Esophagus squamous epithelium (tissue), 4 donors: Measurements from ENCODE around the gene SLC7A8.

Source experiments
- CTCF ChIP-seq, 6 experiments: fragments of 450-650 bp in 4 of 6; fragments of 200-600 bp in 2 of 6; sonication (generic) in 2 of 6; IDR thresholded peaks; one replicate each; pipeline ENCODE4 v1.5.1; 2016 to 2019; ENCODE audit warnings: antibody characterized with exemption in 6 of 6, mild to moderate bottlenecking in 4 of 6, moderate library complexity in 4 of 6
- POLR2A ChIP-seq, 4 donors: fragments of 450-650 bp; IDR thresholded peaks; one replicate each; pipeline ENCODE4 v1.6.1; 2017; ENCODE audit warnings: antibody characterized with exemption in 4 of 4, mild to moderate bottlenecking in 4 of 4, moderate library complexity in 3 of 4

- TF ChIP-seq CTCF (IDR thresholded peaks at IDR 0.05) (no peak), POLR2A (IDR thresholded peaks at IDR 0.05) (no peak)
Observed at GRCh38 chr14:23119363-23120327, 63.8 kb downstream of the SLC7A8 start.
